ENCODE data around the gene PCBP2. TPM values are rescaled to one million over a fixed set of nuclear protein-coding genes. Genes with fewer than 3 reads are reported as not detected.

PCBP2 gene
- total RNA-seq, 1 experiment from 2014 or later: 981 TPM

GRCh38 chr12:53493610-53494391 is 41.9 kb downstream of the PCBP2 start:
- no peaks in the 10 kb centered on the region for H3K36me3 Mint-ChIP-seq
- H3K9me3 Mint-ChIP-seq: no peaks in the 10 kb centered on the region
- ChIA-PET CTCF (interaction anchor here (0.6 to 4.8 kb wide), 14 partner anchors 11 to 264 kb away, joined by 3 to 39 read pairs (median 5); partner anchors contain the start of genes AAAS, ATF7 and ATP5MC2), POLR2A (interaction anchor here (0.6 to 3.2 kb wide), 3 partner anchors 11 to 282 kb away, joined by 3 to 23 read pairs (median 3); no protein-coding TSS in a partner anchor)
- DNase-seq (ENCODE audit: low spot score) (no peak), ATAC-seq (no peak)
- TF ChIP-seq USF1 (CRISPR knock-in tag; IDR thresholded peaks at IDR 0.05) (no peak), RORB (CRISPR knock-in tag; IDR thresholded peaks at IDR 0.05) (no peak), E2F4 (CRISPR knock-in tag; IDR thresholded peaks at IDR 0.05; ENCODE audit: borderline replicate concordance, low read depth) (no peak), AFF4 (CRISPR knock-in tag; IDR thresholded peaks at IDR 0.05; ENCODE audit: borderline replicate concordance) (no peak), ZNF416 (CRISPR knock-in tag; IDR thresholded peaks at IDR 0.05) (no peak), EMX1 (CRISPR knock-in tag; IDR thresholded peaks at IDR 0.05) (no peak), MAX (CRISPR knock-in tag; IDR thresholded peaks at IDR 0.05) (no peak), ZSCAN18 (CRISPR knock-in tag; IDR thresholded peaks at IDR 0.05) (no peak), TP53 (CRISPR knock-in tag; IDR thresholded peaks at IDR 0.05) (no peak), CREM (CRISPR knock-in tag; IDR thresholded peaks at IDR 0.05) (no peak), PRDM15 (CRISPR knock-in tag; IDR thresholded peaks at IDR 0.05) (no peak), ARID4B (CRISPR knock-in tag; IDR thresholded peaks at IDR 0.05; ENCODE audit: borderline replicate concordance) (no peak)
- H3K4me1 Mint-ChIP-seq: peaks cover 52% of the 10 kb centered on the region
- no peaks in the 10 kb centered on the region for H3K27me3 Mint-ChIP-seq (ENCODE audit: low read depth)
- peak overlapping the region; percentile 88 for H3K4me3 Mint-ChIP-seq
- peak overlapping the region; percentile 99 for H3K27ac Mint-ChIP-seq
